Activated naive CD8-positive, alpha-beta T cell treated with anti-CD3 and anti-CD28 coated beads, Interleukin-2, amount 50 U/mL, for 24 hours (primary cell): ENCODE data around the gene ZNRF4.
"Not testable (repeated sequence)": the region's sequence is repeated elsewhere in the genome, so short reads cannot be mapped to it uniquely, and the experiment has no call there.

ENCODE experiments used
- ATAC-seq: fragments of 150-1000 bp; cut with Tn5 transposase; one replicate; pipeline ENCODE4 v1.10.0; 2021
- DNase-seq: peaks from one replicate; pipeline ENCODE4 v3.0.0; 2021
- H3K27ac Mint-ChIP-seq: one replicate; pipeline ENCODE4 v1.8.0; 2021; ENCODE audit warnings: mild to moderate bottlenecking, mixed read lengths
- H3K27me3 Mint-ChIP-seq: one replicate; pipeline ENCODE4 v1.8.0; 2021; ENCODE audit warnings: mixed read lengths
- H3K36me3 Mint-ChIP-seq: one replicate; pipeline ENCODE4 v1.8.0; 2021; ENCODE audit warnings: low read depth, mixed read lengths
- H3K4me1 Mint-ChIP-seq: one replicate; pipeline ENCODE4 v1.8.0; 2021; ENCODE audit warnings: mixed read lengths
- H3K4me3 Mint-ChIP-seq: one replicate; pipeline ENCODE4 v1.8.0; 2021; ENCODE audit warnings: mild to moderate bottlenecking, moderate library complexity, mixed read lengths
- H3K9me3 Mint-ChIP-seq: one replicate; pipeline ENCODE4 v1.8.0; 2021; ENCODE audit warnings: mixed read lengths

ZNRF4 gene

DNA sequence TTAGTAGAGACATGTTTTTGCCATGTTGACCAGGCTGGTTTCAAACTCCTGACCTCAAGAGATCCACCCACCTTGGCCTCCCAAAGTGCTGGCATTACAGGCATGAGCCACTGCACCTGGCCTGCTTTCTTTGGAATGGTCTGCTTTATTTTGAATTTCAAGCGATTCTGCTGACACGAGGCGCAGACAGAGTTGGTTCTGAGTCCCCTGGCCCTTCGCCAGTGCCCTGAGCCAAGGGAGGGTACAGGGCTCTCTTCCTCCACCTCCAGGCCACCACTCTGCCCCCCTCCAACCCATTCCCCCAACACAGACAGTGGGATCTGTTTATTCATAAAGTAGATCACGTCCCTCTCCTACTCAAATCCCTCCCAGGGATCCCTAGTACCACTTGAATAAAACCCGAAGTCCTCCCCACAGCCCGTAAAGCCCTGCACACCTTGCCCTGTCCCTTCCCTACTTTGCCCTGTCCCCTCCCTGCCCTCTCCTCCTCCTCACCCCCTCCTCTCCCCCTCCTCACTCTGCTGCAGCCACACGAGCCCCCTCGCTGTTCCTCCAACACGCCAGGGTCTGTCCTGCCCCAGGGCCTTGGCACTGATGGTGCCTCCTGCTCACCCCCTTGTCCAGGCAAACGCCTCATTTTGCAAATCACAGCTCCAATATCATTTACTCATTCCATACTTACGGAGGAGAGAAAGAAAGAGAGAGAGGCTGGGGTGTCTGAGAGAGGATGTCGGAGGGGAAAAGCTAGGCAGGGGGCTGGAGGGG lies 22.4 kb downstream of the ZNRF4 start:
- Mint-ChIP-seq H3K9me3 (peaks cover 3% of the 10 kb centered on the region), H3K4me1 (no peaks in the 10 kb centered on the region), H3K4me3 (no peak overlapping the region), H3K27ac (no peak overlapping the region), H3K36me3 (no peaks in the 10 kb centered on the region), H3K27me3 (peaks cover 34% of the 10 kb centered on the region)
- ATAC-seq (no peak), DNase-seq (no peak)

DNA sequence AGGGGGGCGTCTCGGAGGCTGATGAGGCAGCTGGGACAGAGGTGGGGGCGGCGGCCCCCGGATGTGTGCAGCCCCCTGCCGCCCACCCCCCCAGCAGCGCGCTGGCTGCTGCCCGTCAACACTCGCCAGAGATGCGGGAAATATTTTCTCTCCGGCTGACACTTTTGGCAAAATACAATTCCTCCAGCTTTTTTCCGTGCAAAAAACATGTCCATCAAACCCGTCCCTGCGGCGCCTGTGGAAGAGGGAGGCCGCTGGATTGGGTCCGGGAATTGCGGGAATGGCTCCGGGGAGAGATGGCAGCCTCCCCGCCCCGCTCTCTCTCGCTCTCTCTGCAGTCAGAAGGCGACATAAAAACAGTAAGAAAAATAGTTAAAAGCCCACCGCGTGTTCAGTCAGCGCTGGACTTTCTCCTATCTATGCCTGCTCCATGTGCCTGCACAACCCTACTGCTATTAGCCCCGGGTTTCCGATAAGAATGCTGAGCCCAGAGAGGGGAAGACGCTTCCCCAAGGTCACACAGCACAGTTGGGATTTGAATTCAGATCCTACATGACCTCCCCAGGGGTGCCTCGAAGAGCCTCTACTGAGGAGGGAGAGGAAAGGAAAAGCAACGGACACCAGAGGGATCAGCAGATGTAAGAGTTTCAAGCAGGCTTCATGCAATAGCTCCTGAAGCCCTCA lies 23.2 kb downstream of the ZNRF4 start:
- Mint-ChIP-seq H3K27me3 (peaks cover 38% of the 10 kb centered on the region), H3K36me3 (no peaks in the 10 kb centered on the region), H3K4me1 (no peaks in the 10 kb centered on the region), H3K9me3 (peaks cover 3% of the 10 kb centered on the region), H3K4me3 (no peak overlapping the region), H3K27ac (no peak overlapping the region)
- ATAC-seq = no peak
- no peak for DNase-seq

DNA sequence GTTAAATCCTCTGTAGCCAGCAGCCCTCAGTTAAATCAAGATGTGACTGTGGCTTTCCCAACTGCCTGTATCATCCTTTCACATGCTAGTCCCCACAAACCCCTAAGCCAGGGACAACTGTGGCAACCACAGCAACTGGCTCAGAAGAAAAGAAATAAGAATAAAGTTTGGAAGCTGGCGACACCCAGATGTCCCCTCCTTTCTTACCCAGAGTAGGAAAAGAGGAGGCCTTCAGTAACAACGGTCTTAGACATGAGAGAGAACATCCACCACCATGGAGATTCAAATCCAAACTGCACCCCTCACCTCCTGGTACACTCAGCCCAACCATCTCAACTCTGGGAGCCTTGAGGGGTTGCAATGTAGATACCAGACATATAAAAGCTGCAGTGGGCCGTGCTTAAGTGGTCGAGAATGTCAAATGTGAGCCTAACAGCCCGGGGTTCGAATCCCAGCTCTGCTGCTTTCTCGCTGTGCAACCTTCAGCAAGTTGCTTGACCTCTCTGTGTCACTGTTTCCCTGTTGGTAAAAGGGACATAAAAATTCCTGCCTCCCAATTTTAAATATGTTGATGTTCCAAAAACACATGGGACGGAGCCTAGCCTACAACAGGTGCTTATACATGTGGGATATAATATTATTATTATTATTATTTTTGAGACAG lies 23.8 kb downstream of the ZNRF4 start:
- Mint-ChIP-seq H3K9me3 (peaks cover 3% of the 10 kb centered on the region), H3K36me3 (no peaks in the 10 kb centered on the region), H3K4me3 (no peak overlapping the region), H3K27me3 (peaks cover 38% of the 10 kb centered on the region), H3K27ac (no peak overlapping the region), H3K4me1 (no peaks in the 10 kb centered on the region)
- DNase-seq (no peak), ATAC-seq (no peak)

DNA sequence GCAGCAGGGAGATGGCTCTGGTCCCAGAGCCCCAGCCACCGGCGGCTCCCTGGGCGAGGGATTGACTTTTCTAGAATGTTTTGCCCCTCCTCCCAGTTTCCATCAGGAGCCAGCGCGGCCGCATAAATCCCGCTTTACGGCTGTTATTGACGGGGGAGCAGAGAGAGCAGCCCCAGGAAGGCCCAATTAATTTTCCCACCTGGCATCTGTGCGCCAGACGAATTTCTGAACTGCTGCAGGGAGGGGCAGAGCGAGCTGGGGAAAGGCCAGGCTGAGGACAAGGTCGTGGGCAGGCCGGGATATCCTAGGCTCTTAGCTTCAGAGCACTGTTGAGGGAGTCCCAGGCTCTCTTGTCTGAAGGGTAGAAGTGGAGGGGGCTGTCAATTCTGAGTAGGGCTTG lies 24.7 kb downstream of the ZNRF4 start:
- Mint-ChIP-seq H3K4me1 (no peaks in the 10 kb centered on the region), H3K27me3 (peaks cover 39% of the 10 kb centered on the region), H3K9me3 (peaks cover 3% of the 10 kb centered on the region), H3K27ac (no peak overlapping the region), H3K36me3 (no peaks in the 10 kb centered on the region), H3K4me3 (no peak overlapping the region)
- ATAC-seq (no peak), DNase-seq (no peak)

DNA sequence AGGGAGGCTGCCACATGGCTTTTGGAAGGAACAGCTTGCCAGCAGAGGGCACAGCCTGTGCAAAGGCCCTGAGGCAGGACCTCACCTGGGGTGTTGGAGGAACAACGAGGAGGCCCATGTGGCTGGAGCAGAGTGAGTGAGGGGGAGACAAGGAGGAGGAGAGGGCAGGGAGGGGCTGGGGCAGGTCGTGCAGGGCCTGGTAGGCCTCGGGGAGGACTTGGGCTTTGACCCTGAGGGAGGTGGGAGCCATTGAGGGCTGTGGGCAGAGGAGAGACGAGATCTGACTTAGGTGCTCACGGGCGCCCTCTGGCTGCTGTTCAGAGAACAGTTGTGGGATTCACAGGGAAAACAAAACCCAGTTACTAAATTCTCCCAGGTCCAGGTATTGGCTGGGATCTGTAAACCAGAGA lies 25.2 kb downstream of the ZNRF4 start:
- no peak overlapping the region for H3K4me3 Mint-ChIP-seq
- no peaks in the 10 kb centered on the region for H3K4me1 Mint-ChIP-seq
- H3K36me3 Mint-ChIP-seq = no peaks in the 10 kb centered on the region
- no peak for ATAC-seq
- peaks cover 41% of the 10 kb centered on the region for H3K27me3 Mint-ChIP-seq
- peaks cover 3% of the 10 kb centered on the region for H3K9me3 Mint-ChIP-seq
- peak; percentile 47 for DNase-seq
- no peak overlapping the region for H3K27ac Mint-ChIP-seq

DNA sequence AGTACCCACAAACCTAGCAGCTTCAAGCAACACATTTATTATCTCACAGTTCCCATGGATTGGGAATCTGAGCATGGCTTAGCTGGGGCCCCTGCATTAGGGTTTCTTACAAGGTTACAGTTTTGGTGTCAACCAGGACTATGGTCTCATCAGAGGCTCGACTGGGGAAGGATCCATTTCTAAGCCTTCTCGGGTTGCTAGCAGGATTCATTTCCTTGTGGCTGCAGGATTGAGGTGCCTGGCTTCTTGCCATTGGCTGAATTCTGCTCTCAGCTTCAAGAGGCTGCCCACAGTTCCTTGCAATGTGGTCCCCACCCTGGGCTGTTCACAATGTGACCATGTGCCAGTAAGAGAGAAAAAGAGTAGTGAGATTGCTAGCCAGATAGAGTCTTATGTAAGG lies 26.7 kb downstream of the ZNRF4 start:
- no peak overlapping the region for H3K4me3 Mint-ChIP-seq
- DNase-seq (no peak), ATAC-seq (no peak)
- no peaks in the 10 kb centered on the region for H3K4me1 Mint-ChIP-seq
- H3K27me3 Mint-ChIP-seq = peaks cover 39% of the 10 kb centered on the region
- H3K9me3 Mint-ChIP-seq = peaks cover 3% of the 10 kb centered on the region
- no peak overlapping the region for H3K27ac Mint-ChIP-seq
- H3K36me3 Mint-ChIP-seq = no peaks in the 10 kb centered on the region

DNA sequence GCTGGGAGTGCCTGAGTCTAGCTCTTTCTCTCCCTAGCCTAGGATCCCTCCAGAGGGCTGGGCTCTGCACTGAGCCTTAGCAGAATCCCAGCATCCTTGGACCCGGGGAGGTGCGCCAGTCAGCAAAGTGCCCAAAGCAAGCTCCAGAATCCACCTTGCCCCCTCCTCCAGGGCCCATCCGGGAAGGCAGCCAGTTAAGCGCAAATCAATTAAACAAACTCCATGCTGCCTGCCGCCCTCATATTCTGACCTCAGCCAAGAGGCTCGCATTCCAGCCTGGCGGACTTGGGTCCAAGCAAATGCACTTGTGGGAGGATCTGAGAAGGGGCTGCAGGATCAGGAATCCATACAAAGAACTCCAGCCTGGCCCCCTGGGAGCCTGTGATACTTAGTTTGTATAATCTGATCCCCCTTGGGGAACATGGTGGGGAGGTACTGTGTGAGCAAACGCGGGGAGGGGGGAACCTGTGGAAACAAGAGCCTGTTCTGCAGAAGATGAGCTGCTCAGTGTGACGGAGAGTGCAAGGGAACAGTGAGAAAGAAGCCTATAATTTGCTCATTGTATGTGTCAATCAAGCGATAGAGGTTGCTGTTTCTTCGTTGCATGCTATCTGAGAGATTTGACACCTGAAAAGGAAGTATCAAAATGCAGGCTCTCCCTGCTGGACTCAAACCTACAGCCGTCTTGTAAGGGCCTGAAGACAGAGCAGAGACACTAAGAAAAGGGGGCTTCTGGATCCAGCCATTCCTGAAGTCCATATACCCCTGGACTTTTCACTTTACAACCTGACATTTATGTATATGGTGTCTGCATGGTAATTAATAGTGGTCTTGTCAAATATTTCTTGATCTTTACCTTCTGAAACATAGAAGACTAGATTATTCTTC lies 29.4 kb downstream of the ZNRF4 start:
- H3K4me1 Mint-ChIP-seq = no peaks in the 10 kb centered on the region
- peaks cover 31% of the 10 kb centered on the region for H3K27me3 Mint-ChIP-seq
- no peak overlapping the region for H3K27ac Mint-ChIP-seq
- no peak overlapping the region for H3K4me3 Mint-ChIP-seq
- peaks cover 3% of the 10 kb centered on the region for H3K9me3 Mint-ChIP-seq
- DNase-seq = no peak
- no peak for ATAC-seq
- H3K36me3 Mint-ChIP-seq = no peaks in the 10 kb centered on the region

DNA sequence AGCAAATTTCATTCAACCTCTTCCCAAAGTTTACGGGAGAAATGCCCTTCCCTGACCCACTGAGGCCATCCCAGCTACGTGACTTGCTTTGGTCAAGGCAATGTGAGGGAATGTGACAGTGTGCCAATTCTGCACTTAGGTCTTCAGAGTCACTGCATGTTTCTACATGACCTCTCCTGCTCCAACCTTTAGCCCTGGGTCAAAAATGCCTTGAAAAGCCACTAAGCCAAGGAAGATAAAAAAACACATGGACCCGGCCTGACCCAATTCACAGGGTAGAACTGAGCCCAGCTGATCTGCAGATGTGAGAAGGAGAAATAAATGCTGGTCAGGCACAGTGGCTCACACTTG lies 30.0 kb downstream of the ZNRF4 start:
- H3K9me3 Mint-ChIP-seq = peaks cover 3% of the 10 kb centered on the region
- H3K4me1 Mint-ChIP-seq = no peaks in the 10 kb centered on the region
- peaks cover 33% of the 10 kb centered on the region for H3K27me3 Mint-ChIP-seq
- ATAC-seq (no peak), DNase-seq (no peak)
- H3K27ac Mint-ChIP-seq = no peak overlapping the region
- no peak overlapping the region for H3K4me3 Mint-ChIP-seq
- H3K36me3 Mint-ChIP-seq = no peaks in the 10 kb centered on the region

DNA sequence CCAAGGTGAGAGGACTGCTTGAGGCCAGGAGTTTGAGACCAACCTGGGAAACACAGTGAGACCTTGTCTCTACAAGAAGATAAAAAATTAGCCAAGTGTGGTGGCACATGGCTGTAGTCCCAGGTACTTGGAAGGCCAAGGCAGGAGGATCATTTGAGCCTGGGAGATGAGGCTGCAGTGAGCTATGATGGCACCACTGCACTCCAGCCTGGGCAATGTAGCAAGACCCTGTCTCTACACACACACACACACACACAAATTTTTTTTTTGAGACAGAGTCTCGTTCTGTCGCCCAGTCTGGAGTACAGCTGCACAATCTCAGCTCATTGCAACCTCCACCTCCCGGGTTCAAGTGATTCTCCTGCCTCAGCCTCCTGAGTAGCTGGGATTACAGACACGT lies 30.4 kb downstream of the ZNRF4 start:
- H3K4me3 Mint-ChIP-seq, ATAC-seq, H3K9me3 Mint-ChIP-seq, H3K4me1 Mint-ChIP-seq, H3K27ac Mint-ChIP-seq, DNase-seq, H3K36me3 Mint-ChIP-seq: not testable (repeated sequence)
- peaks cover 34% of the 10 kb centered on the region for H3K27me3 Mint-ChIP-seq

DNA sequence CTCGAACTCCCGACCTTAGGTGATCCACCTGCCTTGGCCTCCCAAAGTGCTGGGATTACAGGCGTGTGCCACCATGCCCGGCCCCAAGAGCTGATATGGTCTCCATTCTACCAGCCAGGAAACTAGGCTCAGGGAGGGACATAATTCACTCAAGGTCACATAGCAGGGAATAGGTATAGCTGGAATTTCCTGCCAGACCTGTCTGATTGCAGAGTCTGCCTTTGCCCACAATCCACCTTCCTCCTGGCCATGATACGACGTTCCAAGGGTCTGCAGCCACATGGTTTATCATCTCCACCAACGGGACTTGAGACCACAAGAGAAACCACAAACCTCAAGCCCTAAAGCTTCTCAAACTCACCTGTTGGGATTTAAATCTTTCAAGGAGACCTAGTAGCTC lies 32.0 kb downstream of the ZNRF4 start:
- Mint-ChIP-seq H3K9me3 (peaks cover 1% of the 10 kb centered on the region), H3K27ac (no peak overlapping the region), H3K36me3 (no peaks in the 10 kb centered on the region), H3K27me3 (peaks cover 43% of the 10 kb centered on the region), H3K4me3 (no peak overlapping the region), H3K4me1 (no peaks in the 10 kb centered on the region)
- DNase-seq (no peak), ATAC-seq (no peak)

DNA sequence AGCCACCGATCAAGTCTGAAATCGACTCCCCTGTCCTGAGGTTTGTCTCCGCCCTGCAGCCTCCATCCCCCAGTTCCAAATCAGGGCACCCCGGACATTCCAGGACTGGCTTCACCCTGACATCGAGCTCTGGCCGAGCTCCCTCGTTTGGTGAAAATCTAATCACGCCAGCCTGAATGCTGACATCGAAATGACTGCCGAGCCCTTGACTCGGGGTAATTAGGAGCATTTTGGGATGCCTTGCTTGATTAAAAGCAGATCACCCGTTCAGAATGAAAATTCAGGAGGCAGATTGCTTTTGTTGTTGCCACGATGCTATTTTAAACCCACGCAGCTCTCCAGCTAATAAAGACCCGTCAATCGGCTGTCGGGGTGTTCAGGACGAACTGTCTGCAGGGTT lies 34.3 kb downstream of the ZNRF4 start:
- Mint-ChIP-seq H3K27me3 (peaks cover 47% of the 10 kb centered on the region), H3K4me3 (no peak overlapping the region), H3K9me3 (no peaks in the 10 kb centered on the region), H3K4me1 (no peaks in the 10 kb centered on the region), H3K27ac (no peak overlapping the region), H3K36me3 (no peaks in the 10 kb centered on the region)
- DNase-seq (no peak), ATAC-seq (no peak)

DNA sequence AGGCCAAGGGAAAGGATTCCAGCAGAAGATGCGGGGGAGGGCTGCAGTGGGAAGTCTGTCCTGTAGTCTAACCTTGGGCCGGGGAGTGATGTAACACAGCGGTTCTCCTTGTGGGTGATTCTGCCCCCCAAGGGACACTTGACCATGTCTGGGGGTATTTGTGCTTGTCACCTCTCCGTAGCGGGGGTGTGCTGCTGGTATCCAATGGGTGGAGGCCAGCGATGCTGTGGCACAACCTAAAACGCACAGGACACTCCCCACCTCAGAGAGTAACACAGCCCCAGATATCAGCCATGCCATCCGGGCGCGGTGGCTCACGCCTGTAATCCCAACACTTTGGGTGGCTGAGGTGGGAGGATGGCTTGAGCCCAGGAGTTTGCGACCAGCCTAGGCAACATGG lies 36.3 kb downstream of the ZNRF4 start:
- Mint-ChIP-seq H3K9me3 (no peaks in the 10 kb centered on the region), H3K36me3 (no peaks in the 10 kb centered on the region), H3K4me1 (no peaks in the 10 kb centered on the region), H3K4me3 (no peak overlapping the region), H3K27me3 (peaks cover 53% of the 10 kb centered on the region), H3K27ac (no peak overlapping the region)
- ATAC-seq (no peak), DNase-seq (no peak)

DNA sequence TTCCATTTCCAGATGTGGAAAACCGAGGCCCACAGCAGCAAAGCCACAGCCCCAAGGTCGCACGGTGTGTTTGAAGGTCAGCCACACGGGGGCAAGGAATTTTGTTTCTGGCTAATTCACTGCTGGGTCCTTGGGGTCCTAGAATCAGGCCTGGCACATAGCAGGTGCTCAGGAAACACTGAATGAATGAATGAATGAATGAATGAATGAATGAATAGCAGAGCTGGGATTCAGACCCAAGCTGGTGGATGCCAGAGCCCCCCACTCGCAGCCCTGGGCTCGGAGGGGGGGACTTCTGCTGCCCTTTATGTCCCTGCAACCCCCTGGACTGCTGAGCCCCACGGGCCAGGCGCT lies 37.0 kb downstream of the ZNRF4 start:
- no peak overlapping the region for H3K27ac Mint-ChIP-seq
- H3K4me3 Mint-ChIP-seq = no peak overlapping the region
- H3K4me1 Mint-ChIP-seq = no peaks in the 10 kb centered on the region
- no peaks in the 10 kb centered on the region for H3K36me3 Mint-ChIP-seq
- H3K9me3 Mint-ChIP-seq = no peaks in the 10 kb centered on the region
- no peak for ATAC-seq
- DNase-seq = no peak
- peaks cover 58% of the 10 kb centered on the region for H3K27me3 Mint-ChIP-seq

DNA sequence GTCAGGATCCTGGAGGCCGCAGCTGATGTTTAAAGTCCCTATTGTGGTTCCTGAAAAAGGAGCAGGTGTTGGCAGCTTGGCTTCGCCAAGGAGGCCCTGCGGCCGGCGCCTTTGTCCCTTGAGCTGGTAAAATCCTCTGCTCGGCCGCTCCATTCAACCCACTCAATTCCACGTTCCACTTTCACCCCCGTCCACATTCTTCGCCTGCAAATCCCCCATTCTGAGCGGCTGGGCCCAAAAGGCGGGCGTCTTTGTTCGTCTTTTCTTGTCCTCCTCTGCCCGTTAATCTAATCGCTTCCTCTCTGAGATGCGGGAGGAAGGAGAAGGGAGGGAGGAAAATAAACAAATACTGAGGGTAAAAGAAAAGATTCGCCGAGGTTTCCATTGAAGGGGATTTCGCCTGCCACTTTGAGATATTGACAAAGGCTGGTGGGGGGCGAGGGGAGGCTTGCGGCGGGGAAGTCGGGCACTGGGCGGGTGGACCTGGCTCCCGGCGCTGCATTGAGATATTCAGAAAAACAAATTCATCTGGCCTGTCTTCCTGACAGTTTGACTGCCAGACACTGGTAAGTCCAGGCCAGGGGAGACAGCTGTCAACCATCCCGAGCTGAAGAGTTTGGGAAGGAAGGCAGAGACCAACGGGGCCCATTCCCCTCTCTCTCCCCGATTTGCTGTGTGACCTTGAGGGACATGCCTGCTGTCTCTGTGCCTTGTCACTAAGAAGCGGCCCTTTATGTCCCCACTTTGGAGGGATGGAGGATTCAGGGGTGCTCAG lies 37.6 kb downstream of the ZNRF4 start:
- Mint-ChIP-seq H3K9me3 (no peaks in the 10 kb centered on the region), H3K4me3 (no peak overlapping the region), H3K27me3 (peaks cover 58% of the 10 kb centered on the region), H3K36me3 (no peaks in the 10 kb centered on the region), H3K27ac (no peak overlapping the region), H3K4me1 (no peaks in the 10 kb centered on the region)
- ATAC-seq (no peak), DNase-seq (no peak)
